GM23338 (cell line): ENCODE data around the gene LIX1L. TPM values are rescaled to one million over a fixed set of nuclear protein-coding genes. Genes with fewer than 3 reads are reported as not detected.
A peak's percentile ranks its signal among the peaks of the same experiment; 100 is the strongest.

ENCODE experiments used
- ATAC-seq: fragments of 200-7000 bp; cut with Tn5 transposase; 3 replicates; pipeline ENCODE4 v1.9.1; 2020
- DNase-seq: peaks from one replicate; pipeline ENCODE4 v3.0.0-alpha.2; 2015; ENCODE audit warnings: low spot score
- H2AFZ ChIP-seq: fragments of 200-600 bp; sonication (generic); 2 replicates; pipeline ENCODE4 v1.8.0; 2016; ENCODE audit warnings: antibody characterized with exemption, mild to moderate bottlenecking, moderate library complexity
- H3F3A ChIP-seq: fragments of 200-600 bp; sonication (generic); replicated peaks from 2 replicates; pipeline ENCODE4 v1.8.0; 2017; ENCODE audit warnings: antibody characterized with exemption, mixed run types, low read depth
- H3K27ac ChIP-seq: fragments of 200-600 bp; sonication (generic); 2 replicates; pipeline ENCODE4 v1.6.1; 2016; ENCODE audit warnings: low read depth
- H3K27me3 ChIP-seq: fragments of 200-600 bp; sonication (generic); 2 replicates; pipeline ENCODE4 v1.8.0; 2016; ENCODE audit warnings: mild to moderate bottlenecking, mixed run types, moderate library complexity; ENCODE audit not compliant: insufficient read depth
- H3K36me3 ChIP-seq: fragments of 200-600 bp; sonication (generic); 2 replicates; pipeline ENCODE4 v1.8.0; 2016; ENCODE audit warnings: mild to moderate bottlenecking; ENCODE audit not compliant: insufficient read depth
- H3K4me1 ChIP-seq: fragments of 200-600 bp; sonication (generic); 2 replicates; pipeline ENCODE4 v1.8.0; 2016; ENCODE audit warnings: mild to moderate bottlenecking, moderate library complexity; ENCODE audit not compliant: insufficient read depth
- H3K4me2 ChIP-seq: fragments of 200-600 bp; sonication (generic); 2 replicates; pipeline ENCODE4 v1.7.1; 2017; ENCODE audit warnings: mixed run types
- H3K4me3 ChIP-seq: fragments of 200-600 bp; sonication (generic); 2 replicates; pipeline ENCODE4 v1.6.1; 2016; ENCODE audit warnings: mixed run types
- H3K79me2 ChIP-seq: fragments of 200-600 bp; sonication (generic); replicated peaks from 2 replicates; pipeline ENCODE4 v1.8.0; 2017; ENCODE audit warnings: mild to moderate bottlenecking; ENCODE audit not compliant: insufficient read depth
- H3K9me2 ChIP-seq: fragments of 200-600 bp; sonication (generic); 2 replicates; pipeline ENCODE4 v1.8.0; 2017; ENCODE audit not compliant: insufficient read depth
- H4K20me1 ChIP-seq: fragments of 200-600 bp; sonication (generic); replicated peaks from 2 replicates; pipeline ENCODE4 v1.8.0; 2017; ENCODE audit warnings: mild to moderate bottlenecking; ENCODE audit not compliant: insufficient read depth
- H3K27ac Mint-ChIP-seq: 2 replicates; pipeline ENCODE4 v1.8.0; 2020; ENCODE audit warnings: inconsistent platforms, mild to moderate bottlenecking, moderate library complexity, mixed read lengths
- H3K27me3 Mint-ChIP-seq: 3 replicates; pipeline ENCODE4 v1.8.0; 2022; ENCODE audit warnings: low read depth, mild to moderate bottlenecking, moderate library complexity, mixed read lengths, inconsistent platforms; ENCODE audit not compliant: insufficient read depth, poor library complexity
- H3K36me3 Mint-ChIP-seq: 3 replicates; pipeline ENCODE4 v1.8.0; 2021; ENCODE audit warnings: low read depth, mild to moderate bottlenecking, inconsistent platforms, moderate library complexity, mixed read lengths
- H3K4me1 Mint-ChIP-seq: 3 replicates; pipeline ENCODE4 v1.8.0; 2020; ENCODE audit warnings: mild to moderate bottlenecking, inconsistent platforms, mixed read lengths
- H3K4me3 Mint-ChIP-seq: 3 replicates; pipeline ENCODE4 v1.8.0; 2021; ENCODE audit warnings: moderate library complexity, mild to moderate bottlenecking, inconsistent platforms, mixed read lengths
- H3K9me3 Mint-ChIP-seq: 3 replicates; pipeline ENCODE4 v1.8.0; 2020; ENCODE audit warnings: moderate library complexity, mild to moderate bottlenecking, inconsistent platforms, mixed read lengths
- CREB1 ChIP-seq: fragments of 250-450 bp; sonication (Bioruptor Pico); IDR thresholded peaks from 2 replicates; pipeline ENCODE4 v1.5.0; 2020; ENCODE audit warnings: low read depth, mild to moderate bottlenecking, moderate library complexity
- POLR2AphosphoS5 ChIP-seq: IDR thresholded peaks from 2 replicates; pipeline ENCODE4 v1.6.1; 2016; ENCODE audit warnings: antibody characterized with exemption, low read depth
- STAT1 ChIP-seq: IDR thresholded peaks from one replicate; pipeline ENCODE4 v1.6.1; 2016; ENCODE audit warnings: antibody characterized with exemption; ENCODE audit not compliant: unreplicated experiment
- ZNF114 ChIP-seq: fragments of 250-450 bp; sonication (Bioruptor Pico); IDR thresholded peaks from 2 replicates; pipeline ENCODE4 v1.5.0; 2020; ENCODE audit warnings: mild to moderate bottlenecking, moderate library complexity
- polyA plus RNA-seq: library from polyadenylated mRNA; unstranded; fragments of >200 nt; fragmentation: Nextera tagmentation; extraction: Ambion mirVana; gene quantifications from 2 replicates; pipeline ENCODE4 v1.2.1, GENCODE V29; 2016
- total RNA-seq: library from RNA; depleted of rRNA; stranded (reverse); fragments of >200 nt; shearing (Covaris generic); gene quantifications from 2 replicates; pipeline ENCODE4 v1.2.3, GENCODE V29; 2014
- TF ChIP-seq, protein P1 (sequence below), 2 experiments: fragments of 200-600 bp in 1 of 2; sonication (generic) in 1 of 2; conservative IDR thresholded peaks; 2 replicates each; pipeline versions ENCODE4 v1.5.1 to v1.6.1; 2016 to 2017; ENCODE audit warnings: antibody characterized with exemption in 2 of 2, low read depth in 2 of 2, mild to moderate bottlenecking in 2 of 2, moderate library complexity in 1 of 2
- TF ChIP-seq, protein P2 (sequence below): IDR thresholded peaks from 2 replicates; pipeline ENCODE4 v1.6.1; 2016; ENCODE audit warnings: antibody characterized with exemption

The LIX1L gene
- total and polyA plus RNA-seq, 2 experiments from 2014 or later: 0.76 to 2.6 TPM

DNA sequence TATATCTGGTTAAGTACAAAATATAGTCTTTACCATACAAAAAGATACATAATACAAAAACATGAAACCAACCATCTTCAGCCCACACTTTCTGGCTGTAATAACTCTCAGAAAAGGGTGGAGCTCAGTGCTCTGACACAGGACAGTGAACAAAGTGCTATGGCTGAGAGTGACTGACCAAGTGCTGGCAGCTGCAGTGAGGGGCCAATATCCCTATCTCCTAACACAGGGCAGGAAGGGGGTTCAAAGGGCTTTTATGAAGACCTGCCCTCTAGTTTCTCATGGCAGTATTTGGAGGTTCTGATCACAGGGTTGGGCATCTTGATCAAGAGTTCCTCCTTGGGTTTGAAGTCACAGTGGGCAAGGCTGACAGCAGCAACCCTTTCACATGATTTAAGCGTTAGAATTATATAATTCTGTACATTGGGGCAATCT is 34.7 kb upstream of the LIX1L start (continued):
- TF ChIP-seq, protein P1, sequence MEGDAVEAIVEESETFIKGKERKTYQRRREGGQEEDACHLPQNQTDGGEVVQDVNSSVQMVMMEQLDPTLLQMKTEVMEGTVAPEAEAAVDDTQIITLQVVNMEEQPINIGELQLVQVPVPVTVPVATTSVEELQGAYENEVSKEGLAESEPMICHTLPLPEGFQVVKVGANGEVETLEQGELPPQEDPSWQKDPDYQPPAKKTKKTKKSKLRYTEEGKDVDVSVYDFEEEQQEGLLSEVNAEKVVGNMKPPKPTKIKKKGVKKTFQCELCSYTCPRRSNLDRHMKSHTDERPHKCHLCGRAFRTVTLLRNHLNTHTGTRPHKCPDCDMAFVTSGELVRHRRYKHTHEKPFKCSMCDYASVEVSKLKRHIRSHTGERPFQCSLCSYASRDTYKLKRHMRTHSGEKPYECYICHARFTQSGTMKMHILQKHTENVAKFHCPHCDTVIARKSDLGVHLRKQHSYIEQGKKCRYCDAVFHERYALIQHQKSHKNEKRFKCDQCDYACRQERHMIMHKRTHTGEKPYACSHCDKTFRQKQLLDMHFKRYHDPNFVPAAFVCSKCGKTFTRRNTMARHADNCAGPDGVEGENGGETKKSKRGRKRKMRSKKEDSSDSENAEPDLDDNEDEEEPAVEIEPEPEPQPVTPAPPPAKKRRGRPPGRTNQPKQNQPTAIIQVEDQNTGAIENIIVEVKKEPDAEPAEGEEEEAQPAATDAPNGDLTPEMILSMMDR (conservative IDR thresholded peaks at IDR 0.05; ENCODE audit: low read depth in 2 of 2): no peak
- TF ChIP-seq ZNF114 (CRISPR knock-in tag) (no peak), STAT1 (no peak)
- TF ChIP-seq, protein P2, sequence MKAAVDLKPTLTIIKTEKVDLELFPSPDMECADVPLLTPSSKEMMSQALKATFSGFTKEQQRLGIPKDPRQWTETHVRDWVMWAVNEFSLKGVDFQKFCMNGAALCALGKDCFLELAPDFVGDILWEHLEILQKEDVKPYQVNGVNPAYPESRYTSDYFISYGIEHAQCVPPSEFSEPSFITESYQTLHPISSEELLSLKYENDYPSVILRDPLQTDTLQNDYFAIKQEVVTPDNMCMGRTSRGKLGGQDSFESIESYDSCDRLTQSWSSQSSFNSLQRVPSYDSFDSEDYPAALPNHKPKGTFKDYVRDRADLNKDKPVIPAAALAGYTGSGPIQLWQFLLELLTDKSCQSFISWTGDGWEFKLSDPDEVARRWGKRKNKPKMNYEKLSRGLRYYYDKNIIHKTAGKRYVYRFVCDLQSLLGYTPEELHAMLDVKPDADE: no peak

DNA sequence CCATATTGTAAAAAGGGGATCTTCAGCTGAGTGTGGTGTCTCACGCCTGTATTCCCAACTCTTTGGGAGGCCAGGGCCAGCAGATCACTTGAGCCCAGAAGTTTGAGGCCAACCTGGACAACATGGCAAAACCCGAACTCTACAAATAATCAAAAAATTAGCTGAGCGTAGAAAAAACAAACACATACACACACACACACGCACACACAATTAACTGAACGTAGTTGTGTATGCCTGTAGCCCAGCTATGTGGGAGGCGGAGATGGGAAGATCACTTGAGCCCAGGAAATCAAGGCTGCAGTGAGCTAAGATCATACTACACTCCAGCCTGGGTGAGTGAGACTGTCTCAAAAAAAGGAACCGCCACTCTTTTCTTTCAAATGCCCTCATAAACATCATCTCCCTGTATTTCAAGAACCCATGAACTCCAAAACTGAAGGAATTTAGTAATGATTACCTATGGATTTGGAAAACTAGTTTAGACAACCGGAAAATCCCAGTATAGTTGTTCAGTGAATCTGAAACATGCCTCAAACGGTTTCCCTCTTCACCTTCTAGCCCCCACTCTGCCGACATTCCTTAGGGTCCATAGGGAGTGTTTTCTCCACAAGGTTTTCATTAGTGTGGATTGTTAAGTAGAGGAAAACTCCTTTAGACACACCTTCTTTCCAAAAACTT is 34.1 kb upstream of the LIX1L start:
- H3K27ac ChIP-seq: no peak overlapping the region

DNA sequence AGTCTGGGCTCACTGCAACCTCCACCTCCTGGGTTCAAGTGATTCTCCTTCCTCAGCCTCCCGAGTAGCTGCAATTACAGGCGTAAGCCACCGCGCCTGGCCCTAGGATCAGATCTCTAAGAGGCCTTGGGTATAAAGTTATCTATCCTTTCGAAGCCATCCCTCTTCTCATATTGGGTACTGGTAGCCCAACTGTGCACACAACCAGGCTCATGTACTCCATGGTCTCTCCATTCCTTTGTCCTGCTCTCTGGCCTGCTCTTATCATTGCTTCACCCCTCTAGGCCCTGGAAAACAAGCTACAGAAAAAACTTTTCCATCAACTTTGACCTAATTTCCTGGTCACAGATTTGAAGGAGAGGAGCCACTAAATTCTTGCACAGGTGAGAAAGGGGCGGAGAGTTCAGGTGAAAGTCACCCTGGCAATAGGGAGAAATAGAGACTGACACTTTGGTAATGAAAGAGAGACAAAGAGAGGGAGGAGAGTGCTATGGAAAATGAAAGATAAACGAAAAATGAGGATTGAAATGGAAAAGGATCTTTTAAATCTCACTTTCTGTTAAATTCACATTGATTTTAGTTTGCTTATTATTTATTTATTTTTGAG is 32.5 kb upstream of the LIX1L start:
- no peak; the same call in 1 of the 3 replicates for ATAC-seq
- H3K4me1 ChIP-seq: peaks cover 14% of the 10 kb centered on the region
- Mint-ChIP-seq H3K36me3 (peaks cover 37% of the 10 kb centered on the region), H3K9me3 (no peaks in the 10 kb centered on the region), H3K27ac (no peak overlapping the region), H3K27me3 (peaks cover 2% of the 10 kb centered on the region), H3K4me3 (no peak overlapping the region; the same call in 2 of the 3 replicates), H3K4me1 (peaks cover 39% of the 10 kb centered on the region)
- H3K4me3 ChIP-seq: no peak overlapping the region
- H4K20me1 ChIP-seq: no peaks in the 10 kb centered on the region
- H2AFZ ChIP-seq: no peak overlapping the region
- H3K36me3 ChIP-seq: no peaks in the 10 kb centered on the region; the same call in 1 of the 2 replicates
- H3K27me3 ChIP-seq: no peaks in the 10 kb centered on the region
- no peak overlapping the region for H3K4me2 ChIP-seq
- H3F3A ChIP-seq: no peaks in the 10 kb centered on the region; the same call in 1 of the 2 replicates
- H3K79me2 ChIP-seq: peaks cover 9% of the 10 kb centered on the region
- DNase-seq: peak; percentile 31
- H3K9me2 ChIP-seq: no peaks in the 10 kb centered on the region
- no peak overlapping the region; the same call in 1 of the 2 replicates for H3K27ac ChIP-seq
- TF ChIP-seq, protein P1 (conservative IDR thresholded peaks at IDR 0.05; ENCODE audit: low read depth in 2 of 2): no peak
- no peak for TF ChIP-seq CREB1 (CRISPR knock-in tag)

More for the DNA sequence above, 34.1 kb upstream of the LIX1L start:
- Histone ChIP-seq H3K27me3 (no peaks in the 10 kb centered on the region), H3K9me2 (no peaks in the 10 kb centered on the region), H3K4me2 (no peak overlapping the region), H4K20me1 (no peaks in the 10 kb centered on the region), H3K36me3 (no peaks in the 10 kb centered on the region; the same call in 1 of the 2 replicates), H3F3A (peaks cover 1% of the 10 kb centered on the region), H2AFZ (no peak overlapping the region), H3K4me1 (peaks cover 10% of the 10 kb centered on the region), H3K79me2 (peaks cover 18% of the 10 kb centered on the region), H3K4me3 (no peak overlapping the region)
- no peak overlapping the region for H3K27ac Mint-ChIP-seq
- peaks cover 48% of the 10 kb centered on the region for H3K36me3 Mint-ChIP-seq
- peaks cover 31% of the 10 kb centered on the region for H3K4me1 Mint-ChIP-seq
- H3K27me3 Mint-ChIP-seq: peaks cover 3% of the 10 kb centered on the region
- no peak for ATAC-seq
- no peak overlapping the region; the same call in 2 of the 3 replicates for H3K4me3 Mint-ChIP-seq
- DNase-seq: no peak
- H3K9me3 Mint-ChIP-seq: no peaks in the 10 kb centered on the region
- no peak for TF ChIP-seq STAT1
- peak; percentile 70 for TF ChIP-seq POLR2AphosphoS5
